ENCODE data around the gene MGAT5B.
A peak's percentile ranks its signal among the peaks of the same experiment; 100 is the strongest.
"Not testable (repeated sequence)": the region's sequence is repeated elsewhere in the genome, so short reads cannot be mapped to it uniquely, and the experiment has no call there.

MGAT5B gene

DNA sequence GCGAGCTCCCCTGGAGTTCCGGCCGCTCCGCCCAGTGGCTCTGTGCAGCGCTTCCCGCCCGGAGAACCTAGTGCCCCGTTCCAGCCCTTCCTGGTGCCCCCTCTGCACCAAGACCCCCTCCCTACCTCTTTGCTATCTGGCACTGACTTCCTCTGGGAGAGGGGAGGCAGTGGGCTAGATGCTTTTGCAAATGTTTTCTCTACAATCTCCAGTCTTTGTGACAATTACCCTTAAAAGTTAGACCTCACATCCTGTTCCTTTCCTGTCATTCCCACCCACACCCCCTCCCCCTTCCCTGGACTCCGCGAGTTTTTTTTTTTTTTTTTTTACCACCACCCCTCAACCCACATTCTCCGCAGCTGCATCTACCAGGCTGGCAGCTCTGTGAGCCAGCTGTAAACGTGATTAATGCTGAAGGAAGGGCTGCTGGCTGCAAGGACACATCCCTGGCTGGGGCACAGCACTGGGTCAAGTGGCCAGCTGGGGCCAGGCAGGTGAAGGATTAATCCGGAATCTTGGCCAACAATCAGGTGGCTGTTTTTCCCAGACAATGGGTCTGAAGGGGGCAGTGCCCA, 101.5 kb downstream of the MGAT5B start:
- H3K4me1 ChIP-seq (ENCODE audit: insufficient read depth, low read length) = peaks cover 27% of the 10 kb centered on the region
- H3K4me3 ChIP-seq (ENCODE audit: low read length) = peak overlapping the region; percentile 61
- no peaks in the 10 kb centered on the region for H3K36me3 ChIP-seq (ENCODE audit: insufficient read depth, low read length)
- H3K27ac ChIP-seq (ENCODE audit: low read depth, low read length) = peak overlapping the region; percentile 100
- H3K9me3 ChIP-seq (ENCODE audit: insufficient read depth, low read depth, low read length) = no peaks in the 10 kb centered on the region
- WGBS = 4% methylated on average over 13 of the region's 13 CpGs
- no peaks in the 10 kb centered on the region for H3K27me3 ChIP-seq (ENCODE audit: insufficient read depth, low read length)
- H3K9ac ChIP-seq (ENCODE audit: low read depth, low read length) = peak overlapping the region; percentile 84

DNA sequence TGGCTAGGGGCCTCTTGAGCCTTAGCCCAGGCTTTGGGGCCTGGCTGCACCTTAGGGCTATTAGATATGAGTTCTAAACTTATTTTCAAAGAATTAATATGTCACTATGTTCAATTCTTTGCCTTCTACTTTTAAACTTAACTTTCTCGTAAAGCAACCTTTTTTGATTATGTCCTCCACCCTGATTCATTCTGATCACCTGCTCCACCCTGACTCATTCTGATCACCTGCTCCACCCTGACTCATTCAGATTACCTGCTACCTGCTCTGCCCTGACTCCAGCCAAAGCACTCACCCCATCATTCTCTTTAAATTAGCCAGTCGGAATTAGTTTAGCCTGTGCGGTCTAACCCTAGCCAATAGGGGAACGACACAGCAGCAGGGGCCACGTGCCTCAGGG, 102.0 kb downstream of the MGAT5B start:
- Histone ChIP-seq H3K27ac (ENCODE audit: low read depth, low read length) (peak overlapping the region; percentile 100; the same call in 1 of the 2 replicates), H3K4me3 (ENCODE audit: low read length) (peak overlapping the region; percentile 61; the same call in 1 of the 2 replicates), H3K4me1 (ENCODE audit: insufficient read depth, low read length) (peaks cover 27% of the 10 kb centered on the region)
- not testable (repeated sequence) for H3K9me3 ChIP-seq (ENCODE audit: insufficient read depth, low read depth, low read length); H3K9ac ChIP-seq (ENCODE audit: low read depth, low read length); H3K27me3 ChIP-seq (ENCODE audit: insufficient read depth, low read length); H3K36me3 ChIP-seq (ENCODE audit: insufficient read depth, low read length)
- 57% methylated on average over 5 of the region's 5 CpGs for WGBS

DNA sequence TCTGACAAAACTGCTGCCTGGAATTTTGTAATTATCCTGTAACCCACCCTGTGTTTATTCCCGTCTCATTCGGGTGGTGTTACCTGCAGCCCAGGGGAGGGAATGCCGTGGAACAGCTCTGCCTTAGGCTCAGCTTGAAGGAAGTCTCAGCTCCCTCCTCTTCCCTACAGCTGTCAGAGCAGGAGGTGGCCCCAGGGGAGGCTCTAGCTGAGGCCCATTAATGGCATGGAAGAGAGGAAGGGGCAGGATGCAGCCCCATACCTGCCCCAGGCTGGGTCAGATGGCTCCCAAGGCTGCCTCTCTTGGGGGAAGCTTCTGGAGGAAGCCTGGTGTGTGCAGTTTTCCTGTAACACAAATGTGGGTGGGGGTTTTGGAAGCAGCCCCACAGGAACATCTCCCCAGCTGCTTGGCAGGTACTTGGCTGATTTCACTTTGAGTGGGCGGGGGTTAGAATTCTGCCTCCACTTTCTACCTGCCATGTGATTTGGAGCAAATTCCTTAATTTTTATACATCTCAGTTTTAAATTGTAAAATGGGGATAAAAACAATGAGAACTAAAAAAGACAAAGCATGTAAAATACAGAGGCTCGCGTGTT, 103.9 kb downstream of the MGAT5B start:
- no peak overlapping the region for H3K4me3 ChIP-seq (ENCODE audit: low read length)
- H3K9ac ChIP-seq (ENCODE audit: low read depth, low read length) = no peak overlapping the region
- no peaks in the 10 kb centered on the region for H3K36me3 ChIP-seq (ENCODE audit: insufficient read depth, low read length)
- H3K27me3 ChIP-seq (ENCODE audit: insufficient read depth, low read length) = no peaks in the 10 kb centered on the region
- peaks cover 23% of the 10 kb centered on the region for H3K4me1 ChIP-seq (ENCODE audit: insufficient read depth, low read length)
- 63% methylated on average over 5 of the region's 6 CpGs for WGBS
- peaks cover 14% of the 10 kb centered on the region for H3K9me3 ChIP-seq (ENCODE audit: insufficient read depth, low read depth, low read length)
- no peak overlapping the region for H3K27ac ChIP-seq (ENCODE audit: low read depth, low read length)

DNA sequence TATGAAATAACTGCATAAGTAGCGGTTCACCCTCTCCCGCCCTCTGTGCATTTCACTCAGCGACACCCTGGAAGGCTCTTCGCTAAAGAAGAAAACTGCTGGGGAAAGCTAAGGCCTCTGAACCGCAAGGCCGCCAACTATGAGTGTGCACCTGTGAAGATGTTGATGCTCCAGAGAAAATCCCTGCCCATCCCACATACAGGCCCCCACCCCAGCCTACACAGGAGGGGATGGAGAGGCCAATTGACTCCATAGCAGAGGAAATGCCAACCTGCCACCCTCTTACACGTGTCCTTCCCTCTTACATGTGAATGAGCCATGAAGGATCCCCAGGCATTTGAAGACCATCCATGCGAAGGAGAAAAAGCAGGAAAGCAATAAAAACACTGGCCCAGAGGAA, 104.8 kb downstream of the MGAT5B start:
- WGBS = 87% methylated on average over 8 of the region's 8 CpGs
- no peak overlapping the region for H3K27ac ChIP-seq (ENCODE audit: low read depth, low read length)
- no peaks in the 10 kb centered on the region for H3K36me3 ChIP-seq (ENCODE audit: insufficient read depth, low read length)
- no peak overlapping the region for H3K4me3 ChIP-seq (ENCODE audit: low read length)
- no peaks in the 10 kb centered on the region for H3K27me3 ChIP-seq (ENCODE audit: insufficient read depth, low read length)
- peaks cover 17% of the 10 kb centered on the region for H3K9me3 ChIP-seq (ENCODE audit: insufficient read depth, low read depth, low read length)
- no peak overlapping the region for H3K9ac ChIP-seq (ENCODE audit: low read depth, low read length)
- H3K4me1 ChIP-seq (ENCODE audit: insufficient read depth, low read length) = peaks cover 21% of the 10 kb centered on the region

DNA sequence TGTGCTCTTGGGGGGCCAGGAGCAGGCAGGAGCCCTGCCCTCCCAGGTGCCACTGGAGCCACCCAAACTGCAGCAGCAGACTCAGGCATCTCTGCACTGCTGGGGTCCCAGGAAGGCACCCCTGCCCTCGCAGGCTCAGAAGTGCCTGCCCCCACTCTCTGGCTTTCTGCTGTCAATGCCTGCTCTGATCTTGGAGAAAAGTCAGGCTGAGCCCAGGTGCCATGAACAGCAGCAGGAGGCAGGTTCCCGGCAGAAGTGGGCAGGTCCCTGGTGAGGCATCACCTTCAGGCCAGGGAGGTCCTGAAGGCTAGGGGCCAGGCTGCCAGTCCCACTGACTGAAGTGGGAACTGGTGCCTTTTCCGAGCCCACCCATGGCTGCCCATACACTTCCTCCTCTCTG, 106.5 kb downstream of the MGAT5B start:
- H3K4me3 ChIP-seq (ENCODE audit: low read length) = no peak overlapping the region
- H3K27ac ChIP-seq (ENCODE audit: low read depth, low read length) = no peak overlapping the region
- H3K4me1 ChIP-seq (ENCODE audit: insufficient read depth, low read length) = peaks cover 21% of the 10 kb centered on the region
- peaks cover 17% of the 10 kb centered on the region for H3K9me3 ChIP-seq (ENCODE audit: insufficient read depth, low read depth, low read length)
- WGBS = 88% methylated on average over 3 of the region's 3 CpGs
- no peaks in the 10 kb centered on the region for H3K27me3 ChIP-seq (ENCODE audit: insufficient read depth, low read length)
- no peak overlapping the region for H3K9ac ChIP-seq (ENCODE audit: low read depth, low read length)
- H3K36me3 ChIP-seq (ENCODE audit: insufficient read depth, low read length) = no peaks in the 10 kb centered on the region

DNA sequence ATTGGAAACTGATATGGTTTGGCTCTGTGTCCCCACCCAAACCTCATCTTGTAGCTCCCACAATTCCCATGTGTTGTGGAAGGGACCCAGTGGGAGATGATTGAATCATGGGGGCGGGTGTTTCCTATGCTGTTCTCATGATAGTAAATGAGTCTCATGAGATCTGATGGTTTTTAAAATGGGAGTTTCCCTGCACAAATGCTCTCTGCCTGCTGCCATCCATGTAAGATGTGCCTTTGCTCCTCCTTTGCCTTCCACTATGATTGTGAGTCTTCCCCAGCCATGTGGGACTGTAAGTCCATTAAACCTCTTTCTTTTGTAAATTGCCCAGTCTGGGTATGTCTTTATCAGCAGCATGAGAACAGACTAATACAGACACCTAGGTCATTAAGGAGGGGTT, 109.8 kb downstream of the MGAT5B start:
- 100% methylated on average over 1 of the region's 1 CpG for WGBS
- H3K4me1 ChIP-seq (ENCODE audit: insufficient read depth, low read length); H3K9ac ChIP-seq (ENCODE audit: low read depth, low read length); H3K36me3 ChIP-seq (ENCODE audit: insufficient read depth, low read length); H3K27me3 ChIP-seq (ENCODE audit: insufficient read depth, low read length); H3K27ac ChIP-seq (ENCODE audit: low read depth, low read length); H3K4me3 ChIP-seq (ENCODE audit: low read length): not testable (repeated sequence)
- H3K9me3 ChIP-seq (ENCODE audit: insufficient read depth, low read depth, low read length) = peaks cover 17% of the 10 kb centered on the region

DNA sequence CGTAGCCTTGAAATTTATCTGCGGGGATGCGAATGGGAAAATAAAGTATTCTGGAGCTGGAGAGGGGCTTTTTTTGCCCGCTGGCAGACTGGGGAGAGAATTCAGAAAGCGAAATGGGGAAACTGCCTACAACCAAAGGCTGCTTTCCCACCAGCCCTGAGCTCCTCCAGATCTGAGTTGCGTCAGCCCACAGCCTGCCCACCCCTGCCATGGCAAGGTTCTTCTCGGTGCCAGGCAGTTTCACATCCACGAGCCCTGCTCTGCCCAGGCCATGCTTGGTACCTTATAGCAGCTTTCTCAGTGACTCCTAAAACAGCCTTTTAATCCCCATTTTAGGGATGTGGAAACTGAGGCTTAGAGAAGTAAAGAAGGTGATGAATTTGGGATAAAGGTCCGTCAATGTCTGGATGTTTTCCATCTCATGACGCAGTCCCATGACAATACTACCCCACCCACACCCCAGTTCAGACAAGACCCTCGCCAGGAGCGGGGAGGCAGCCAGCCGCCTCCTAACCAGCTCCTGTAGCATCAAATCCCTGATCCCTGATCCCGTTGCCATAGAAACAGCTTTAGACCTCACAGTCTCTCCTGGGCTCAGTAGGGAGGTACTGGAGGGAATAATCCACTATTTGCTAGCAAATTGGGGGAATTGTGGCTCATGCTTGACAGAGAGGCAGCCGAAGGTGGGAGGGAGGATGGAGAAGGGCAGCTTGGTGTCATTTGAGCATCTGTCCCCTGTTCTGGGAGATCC, 113.5 kb downstream of the MGAT5B start:
- no peak overlapping the region for H3K9ac ChIP-seq (ENCODE audit: low read depth, low read length)
- H3K27me3 ChIP-seq (ENCODE audit: insufficient read depth, low read length) = no peaks in the 10 kb centered on the region
- no peak overlapping the region for H3K4me3 ChIP-seq (ENCODE audit: low read length)
- H3K9me3 ChIP-seq (ENCODE audit: insufficient read depth, low read depth, low read length) = 0 out of 2 replicates have a peak, but pooled peaks cover 2% of the 10 kb centered on the region
- H3K4me1 ChIP-seq (ENCODE audit: insufficient read depth, low read length) = no peaks in the 10 kb centered on the region
- H3K27ac ChIP-seq (ENCODE audit: low read depth, low read length) = no peak overlapping the region
- WGBS = 88% methylated on average over 15 of the region's 15 CpGs
- H3K36me3 ChIP-seq (ENCODE audit: insufficient read depth, low read length) = no peaks in the 10 kb centered on the region

DNA sequence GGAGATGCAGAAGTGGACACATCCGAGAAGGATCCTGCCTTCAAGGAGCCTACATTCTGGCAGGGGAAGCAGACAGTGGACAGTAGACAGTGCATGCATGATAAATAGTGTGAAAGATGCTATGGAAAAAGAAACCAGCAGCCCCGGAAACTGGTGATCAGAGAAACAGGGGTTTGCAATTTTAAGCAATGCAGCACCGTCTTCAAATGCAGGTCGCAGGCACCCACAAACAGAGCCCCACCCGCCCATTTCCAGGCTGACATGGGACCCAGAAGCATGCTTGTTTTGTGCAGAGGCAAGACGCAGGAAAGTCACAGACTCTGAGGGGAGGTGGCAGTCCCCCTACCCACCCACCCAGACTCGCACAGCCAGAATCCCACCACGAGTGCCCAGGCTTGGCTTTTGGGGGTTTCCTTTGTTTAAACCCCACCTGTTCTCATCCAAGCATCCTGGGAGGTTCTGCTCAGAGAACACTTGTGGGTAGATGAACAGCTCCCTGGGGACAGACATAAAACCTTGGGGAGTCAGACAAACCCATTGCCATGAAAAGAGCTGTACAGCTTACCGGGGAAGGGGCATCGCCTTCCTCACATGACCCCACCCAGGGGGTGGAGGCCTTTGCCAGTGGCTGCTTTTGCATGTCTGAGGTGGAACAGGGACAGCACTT, 114.3 kb downstream of the MGAT5B start:
- WGBS = 90% methylated on average over 10 of the region's 10 CpGs

DNA sequence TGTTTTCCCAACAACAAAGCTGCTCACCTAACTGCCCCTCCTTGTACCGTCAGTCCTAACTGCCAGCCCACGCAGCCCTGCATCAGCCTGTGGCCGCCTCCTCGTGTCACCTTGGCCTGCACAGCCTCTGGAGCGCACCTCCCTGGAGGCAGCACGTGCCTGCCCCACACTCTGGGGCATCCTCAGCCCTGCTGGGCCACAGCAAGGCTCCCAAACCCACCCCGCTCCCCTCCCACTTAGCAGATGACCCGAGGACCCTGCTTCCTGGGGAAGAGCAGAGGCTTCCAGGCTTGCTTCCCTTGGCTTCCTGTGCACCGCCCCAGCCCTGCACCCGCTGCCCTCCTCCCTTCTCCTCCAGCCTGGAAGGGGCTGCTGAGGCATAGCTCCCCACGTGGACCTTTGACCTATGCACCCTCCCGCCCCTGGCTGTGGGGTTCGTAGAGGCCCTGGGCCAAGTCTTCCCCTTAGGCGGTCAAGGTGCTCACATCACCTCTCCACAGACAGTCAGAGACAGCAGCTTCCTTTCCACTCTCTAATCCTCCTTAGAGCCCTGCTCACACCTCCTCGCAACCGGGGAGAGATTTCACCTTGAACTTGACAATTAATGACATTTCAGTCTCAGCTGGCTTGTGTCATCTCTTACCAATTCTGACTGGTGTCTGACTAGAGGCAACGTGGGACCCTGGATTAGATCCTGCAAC, 115.0 kb downstream of the MGAT5B start:
- Histone ChIP-seq H3K9me3 (ENCODE audit: insufficient read depth, low read depth, low read length) (no peaks in the 10 kb centered on the region), H3K4me3 (ENCODE audit: low read length) (no peak overlapping the region), H3K27me3 (ENCODE audit: insufficient read depth, low read length) (no peaks in the 10 kb centered on the region), H3K36me3 (ENCODE audit: insufficient read depth, low read length) (no peaks in the 10 kb centered on the region), H3K4me1 (ENCODE audit: insufficient read depth, low read length) (no peaks in the 10 kb centered on the region), H3K9ac (ENCODE audit: low read depth, low read length) (no peak overlapping the region), H3K27ac (ENCODE audit: low read depth, low read length) (no peak overlapping the region)
- 68% methylated on average over 17 of the region's 17 CpGs for WGBS

More for the DNA sequence above, 114.3 kb downstream of the MGAT5B start:
- H3K27me3 ChIP-seq (ENCODE audit: insufficient read depth, low read length) = no peaks in the 10 kb centered on the region
- no peak overlapping the region for H3K9ac ChIP-seq (ENCODE audit: low read depth, low read length)
- no peaks in the 10 kb centered on the region for H3K36me3 ChIP-seq (ENCODE audit: insufficient read depth, low read length)
- H3K4me1 ChIP-seq (ENCODE audit: insufficient read depth, low read length) = no peaks in the 10 kb centered on the region
- 0 out of 2 replicates have a peak, but pooled peaks cover 1% of the 10 kb centered on the region for H3K9me3 ChIP-seq (ENCODE audit: insufficient read depth, low read depth, low read length)
- H3K27ac ChIP-seq (ENCODE audit: low read depth, low read length) = no peak overlapping the region
- no peak overlapping the region for H3K4me3 ChIP-seq (ENCODE audit: low read length)

DNA sequence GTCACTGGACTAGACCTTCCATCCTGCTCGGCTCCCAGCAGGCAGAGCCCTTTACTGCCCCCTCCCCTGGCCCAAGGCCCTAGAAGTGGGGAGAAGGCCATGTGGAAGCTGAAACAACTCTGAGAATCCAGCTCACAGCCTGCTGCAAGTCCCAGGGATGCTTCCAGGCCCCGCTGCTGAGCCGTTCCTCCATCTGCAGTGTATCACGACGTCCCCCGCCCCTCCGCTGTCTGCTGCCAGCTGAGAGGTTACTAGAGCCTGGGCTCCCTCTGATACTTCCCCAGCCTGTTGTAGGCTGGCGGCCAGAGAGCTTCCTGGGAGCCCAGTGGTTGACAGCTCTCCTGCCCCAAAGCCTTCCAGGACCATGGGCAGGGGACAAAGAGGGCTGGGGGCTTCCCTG, 118.2 kb downstream of the MGAT5B start:
- Histone ChIP-seq H3K4me3 (ENCODE audit: low read length) (no peak overlapping the region), H3K27me3 (ENCODE audit: insufficient read depth, low read length) (no peaks in the 10 kb centered on the region), H3K27ac (ENCODE audit: low read depth, low read length) (no peak overlapping the region), H3K4me1 (ENCODE audit: insufficient read depth, low read length) (no peaks in the 10 kb centered on the region), H3K9me3 (ENCODE audit: insufficient read depth, low read depth, low read length) (no peaks in the 10 kb centered on the region), H3K36me3 (ENCODE audit: insufficient read depth, low read length) (no peaks in the 10 kb centered on the region), H3K9ac (ENCODE audit: low read depth, low read length) (no peak overlapping the region; the same call in 1 of the 2 replicates)
- WGBS = 83% methylated on average over 8 of the region's 8 CpGs

Data from HUES64 (cell line).